ENCODE results near the gene ERP29. TPM values are rescaled to one million over a fixed set of nuclear protein-coding genes. Genes with fewer than 3 reads are reported as not detected.
"Not testable (repeated sequence)": the region's sequence is repeated elsewhere in the genome, so short reads cannot be mapped to it uniquely, and the experiment has no call there.

ERP29 gene
- total RNA-seq, 1 donor from 2014 or later = 93.8 TPM

DNA sequence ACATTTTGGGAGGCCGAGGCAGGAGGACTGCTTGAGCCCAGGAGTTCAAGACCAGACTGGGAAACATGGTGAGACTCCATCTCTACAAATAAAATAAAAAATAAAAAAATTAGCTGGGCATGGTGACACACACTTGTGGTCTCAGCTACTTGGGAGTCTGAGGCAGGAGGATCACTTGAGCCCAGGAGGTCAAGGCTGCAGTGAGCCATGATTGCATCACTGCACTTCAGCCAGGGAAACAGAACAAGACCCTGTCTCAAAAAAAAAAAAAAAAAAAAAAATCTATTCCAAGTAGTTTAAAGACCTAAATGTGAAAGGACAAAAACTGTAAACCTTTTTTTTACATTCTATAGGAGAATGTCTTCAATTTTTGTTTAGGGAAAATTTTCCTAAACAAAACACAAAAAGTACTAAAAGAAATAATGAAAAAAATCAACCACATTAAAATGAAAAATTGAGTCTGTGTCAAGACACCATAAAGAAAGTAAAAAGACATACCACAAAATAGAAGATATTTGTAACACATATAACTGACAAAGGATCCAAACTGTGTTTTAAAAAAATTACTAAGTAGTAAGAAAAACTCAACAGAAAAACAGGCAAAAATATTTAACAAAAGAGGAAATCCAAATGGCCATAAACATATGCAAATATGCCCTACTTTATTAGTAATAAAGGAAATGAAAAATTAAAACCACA is 17.3 kb upstream of the ERP29 start:
- Mint-ChIP-seq H3K9me3 (ENCODE audit: unreplicated experiment) (no peaks in the 10 kb centered on the region), H3K36me3 (ENCODE audit: low read depth, unreplicated experiment) (peaks cover 2% of the 10 kb centered on the region), H3K27me3 (ENCODE audit: low read depth, unreplicated experiment) (no peaks in the 10 kb centered on the region), H3K4me1 (ENCODE audit: low read depth, unreplicated experiment) (no peaks in the 10 kb centered on the region), H3K4me3 (ENCODE audit: unreplicated experiment) (no peak overlapping the region), H3K27ac (ENCODE audit: unreplicated experiment) (no peak overlapping the region)
- Histone ChIP-seq H2AFZ (ENCODE audit: low read depth, low read length) (no peak overlapping the region), H3K36me3 (ENCODE audit: insufficient read depth, low read length) (no peaks in the 10 kb centered on the region), H3K27me3 (ENCODE audit: insufficient read depth, low read length) (no peaks in the 10 kb centered on the region), H3K4me1 (ENCODE audit: insufficient read depth, low read length) (no peaks in the 10 kb centered on the region), H3K9ac (ENCODE audit: low read length) (no peak overlapping the region), H3K79me2 (ENCODE audit: insufficient read depth, low read length) (no peaks in the 10 kb centered on the region), H4K20me1 (ENCODE audit: insufficient read depth, low read length) (no peaks in the 10 kb centered on the region), H3K9me3 (ENCODE audit: insufficient read depth, low read depth, low read length) (no peaks in the 10 kb centered on the region), H3K27ac (ENCODE audit: low read depth, low read length) (no peak overlapping the region), H3K4me2 (ENCODE audit: low read length) (no peak overlapping the region), H3K4me3 (ENCODE audit: insufficient read depth, low read depth, low read length) (no peak overlapping the region)
- TF ChIP-seq, protein P1, sequence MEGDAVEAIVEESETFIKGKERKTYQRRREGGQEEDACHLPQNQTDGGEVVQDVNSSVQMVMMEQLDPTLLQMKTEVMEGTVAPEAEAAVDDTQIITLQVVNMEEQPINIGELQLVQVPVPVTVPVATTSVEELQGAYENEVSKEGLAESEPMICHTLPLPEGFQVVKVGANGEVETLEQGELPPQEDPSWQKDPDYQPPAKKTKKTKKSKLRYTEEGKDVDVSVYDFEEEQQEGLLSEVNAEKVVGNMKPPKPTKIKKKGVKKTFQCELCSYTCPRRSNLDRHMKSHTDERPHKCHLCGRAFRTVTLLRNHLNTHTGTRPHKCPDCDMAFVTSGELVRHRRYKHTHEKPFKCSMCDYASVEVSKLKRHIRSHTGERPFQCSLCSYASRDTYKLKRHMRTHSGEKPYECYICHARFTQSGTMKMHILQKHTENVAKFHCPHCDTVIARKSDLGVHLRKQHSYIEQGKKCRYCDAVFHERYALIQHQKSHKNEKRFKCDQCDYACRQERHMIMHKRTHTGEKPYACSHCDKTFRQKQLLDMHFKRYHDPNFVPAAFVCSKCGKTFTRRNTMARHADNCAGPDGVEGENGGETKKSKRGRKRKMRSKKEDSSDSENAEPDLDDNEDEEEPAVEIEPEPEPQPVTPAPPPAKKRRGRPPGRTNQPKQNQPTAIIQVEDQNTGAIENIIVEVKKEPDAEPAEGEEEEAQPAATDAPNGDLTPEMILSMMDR (IDR thresholded peaks at IDR 0.05; ENCODE audit: insufficient read depth, low read depth, low read length) = no peak
- no peak for TF ChIP-seq EZH2 (IDR thresholded peaks at IDR 0.05; ENCODE audit: insufficient read depth, low read length)
- no peak for FAIRE-seq
- no peak for DNase-seq (ENCODE audit: low read depth)

GRCh38 chr12:111997300-111997699 is 15.9 kb upstream of the ERP29 start:
- no peaks in the 10 kb centered on the region for H3K27me3 ChIP-seq (ENCODE audit: insufficient read depth, low read length)
- peaks cover 2% of the 10 kb centered on the region for H3K36me3 Mint-ChIP-seq (ENCODE audit: low read depth, unreplicated experiment)
- no peaks in the 10 kb centered on the region for H3K4me1 Mint-ChIP-seq (ENCODE audit: low read depth, unreplicated experiment)
- no peaks in the 10 kb centered on the region for H4K20me1 ChIP-seq (ENCODE audit: insufficient read depth, low read length)
- DNase-seq (ENCODE audit: low read depth) (no peak), FAIRE-seq (no peak)
- TF ChIP-seq EZH2 (IDR thresholded peaks at IDR 0.05; ENCODE audit: insufficient read depth, low read length) = no peak
- TF ChIP-seq, protein P1 (IDR thresholded peaks at IDR 0.05; ENCODE audit: insufficient read depth, low read depth, low read length) = no peak
- no peak overlapping the region for H3K27ac Mint-ChIP-seq (ENCODE audit: unreplicated experiment)
- H3K9me3 Mint-ChIP-seq (ENCODE audit: unreplicated experiment) = no peaks in the 10 kb centered on the region
- no peaks in the 10 kb centered on the region for H3K9me3 ChIP-seq (ENCODE audit: insufficient read depth, low read depth, low read length)
- no peak overlapping the region for H2AFZ ChIP-seq (ENCODE audit: low read depth, low read length)
- H3K9ac ChIP-seq (ENCODE audit: low read length) = no peak overlapping the region
- H3K27me3 Mint-ChIP-seq (ENCODE audit: low read depth, unreplicated experiment) = no peaks in the 10 kb centered on the region
- no peak overlapping the region for H3K4me2 ChIP-seq (ENCODE audit: low read length)
- no peak overlapping the region for H3K27ac ChIP-seq (ENCODE audit: low read depth, low read length)
- no peaks in the 10 kb centered on the region for H3K4me1 ChIP-seq (ENCODE audit: insufficient read depth, low read length)
- no peaks in the 10 kb centered on the region for H3K36me3 ChIP-seq (ENCODE audit: insufficient read depth, low read length)
- no peak overlapping the region for H3K4me3 ChIP-seq (ENCODE audit: insufficient read depth, low read depth, low read length)
- no peak overlapping the region for H3K4me3 Mint-ChIP-seq (ENCODE audit: unreplicated experiment)
- H3K79me2 ChIP-seq (ENCODE audit: insufficient read depth, low read length) = no peaks in the 10 kb centered on the region

GRCh38 chr12:111998015-111998414 is 15.2 kb upstream of the ERP29 start:
- Histone ChIP-seq H3K4me2 (ENCODE audit: low read length) (no peak overlapping the region), H3K27me3 (ENCODE audit: insufficient read depth, low read length) (no peaks in the 10 kb centered on the region), H4K20me1 (ENCODE audit: insufficient read depth, low read length) (no peaks in the 10 kb centered on the region), H3K4me1 (ENCODE audit: insufficient read depth, low read length) (no peaks in the 10 kb centered on the region), H3K9ac (ENCODE audit: low read length) (no peak overlapping the region), H3K9me3 (ENCODE audit: insufficient read depth, low read depth, low read length) (no peaks in the 10 kb centered on the region), H3K27ac (ENCODE audit: low read depth, low read length) (no peak overlapping the region), H3K79me2 (ENCODE audit: insufficient read depth, low read length) (no peaks in the 10 kb centered on the region), H3K4me3 (ENCODE audit: insufficient read depth, low read depth, low read length) (no peak overlapping the region), H3K36me3 (ENCODE audit: insufficient read depth, low read length) (no peaks in the 10 kb centered on the region), H2AFZ (ENCODE audit: low read depth, low read length) (no peak overlapping the region)
- no peak for DNase-seq (ENCODE audit: low read depth)
- no peak overlapping the region for H3K4me3 Mint-ChIP-seq (ENCODE audit: unreplicated experiment)
- no peak overlapping the region for H3K27ac Mint-ChIP-seq (ENCODE audit: unreplicated experiment)
- H3K27me3 Mint-ChIP-seq (ENCODE audit: low read depth, unreplicated experiment) = no peaks in the 10 kb centered on the region
- peaks cover 2% of the 10 kb centered on the region for H3K36me3 Mint-ChIP-seq (ENCODE audit: low read depth, unreplicated experiment)
- no peak for FAIRE-seq
- TF ChIP-seq EZH2 (IDR thresholded peaks at IDR 0.05; ENCODE audit: insufficient read depth, low read length) = no peak
- TF ChIP-seq, protein P1 (IDR thresholded peaks at IDR 0.05; ENCODE audit: insufficient read depth, low read depth, low read length) = no peak
- H3K4me1 Mint-ChIP-seq (ENCODE audit: low read depth, unreplicated experiment) = no peaks in the 10 kb centered on the region
- H3K9me3 Mint-ChIP-seq (ENCODE audit: unreplicated experiment) = no peaks in the 10 kb centered on the region

DNA sequence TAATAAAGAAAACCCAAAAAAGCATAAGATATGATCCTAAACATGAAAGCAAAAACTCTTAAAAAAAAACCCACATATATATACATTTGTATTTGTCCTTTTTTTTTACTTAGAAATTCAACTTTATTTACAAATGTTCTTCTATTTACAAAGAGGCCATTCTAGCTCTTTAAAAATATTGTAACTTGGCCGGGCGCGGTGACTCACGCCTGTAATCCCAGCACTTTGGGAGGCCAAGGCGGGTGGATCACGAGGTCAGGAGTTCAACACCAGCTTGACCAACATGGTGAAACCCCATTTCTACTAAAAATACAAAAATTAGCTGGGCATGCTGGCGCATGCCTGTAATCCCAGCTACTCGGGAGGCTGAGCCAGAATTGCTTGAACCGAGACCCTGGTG is 14.1 kb upstream of the ERP29 start:
- not testable (repeated sequence) for H2AFZ ChIP-seq (ENCODE audit: low read depth, low read length); H3K27ac ChIP-seq (ENCODE audit: low read depth, low read length); H3K4me2 ChIP-seq (ENCODE audit: low read length); H3K27ac Mint-ChIP-seq (ENCODE audit: unreplicated experiment); DNase-seq (ENCODE audit: low read depth); H3K36me3 ChIP-seq (ENCODE audit: insufficient read depth, low read length); H3K9me3 ChIP-seq (ENCODE audit: insufficient read depth, low read depth, low read length); H3K79me2 ChIP-seq (ENCODE audit: insufficient read depth, low read length); H3K4me3 Mint-ChIP-seq (ENCODE audit: unreplicated experiment); H3K36me3 Mint-ChIP-seq (ENCODE audit: low read depth, unreplicated experiment); H4K20me1 ChIP-seq (ENCODE audit: insufficient read depth, low read length); H3K4me1 ChIP-seq (ENCODE audit: insufficient read depth, low read length); H3K9me3 Mint-ChIP-seq (ENCODE audit: unreplicated experiment); H3K4me3 ChIP-seq (ENCODE audit: insufficient read depth, low read depth, low read length); H3K4me1 Mint-ChIP-seq (ENCODE audit: low read depth, unreplicated experiment); H3K27me3 ChIP-seq (ENCODE audit: insufficient read depth, low read length); H3K9ac ChIP-seq (ENCODE audit: low read length); H3K27me3 Mint-ChIP-seq (ENCODE audit: low read depth, unreplicated experiment); FAIRE-seq

Data from astrocyte (in vitro differentiated cells and primary cell).